HL-60 (cell line): ENCODE measurements around the gene SHC1.

ENCODE experiments used
- POLR2AphosphoS5 ChIP-seq: IDR thresholded peaks from 2 replicates; pipeline ENCODE4 v1.6.1; 2012; ENCODE audit warnings: low read depth
- SPI1 ChIP-seq: IDR thresholded peaks from 2 replicates; pipeline ENCODE4 v1.6.1; 2012; ENCODE audit warnings: low read depth, mild to moderate bottlenecking, borderline replicate concordance
- TF ChIP-seq, protein P1 (sequence below): IDR thresholded peaks from one replicate; pipeline ENCODE4 v1.5.1; 2011; ENCODE audit warnings: low read length, control low read depth, inconsistent platforms; ENCODE audit not compliant: insufficient read depth

DNA sequence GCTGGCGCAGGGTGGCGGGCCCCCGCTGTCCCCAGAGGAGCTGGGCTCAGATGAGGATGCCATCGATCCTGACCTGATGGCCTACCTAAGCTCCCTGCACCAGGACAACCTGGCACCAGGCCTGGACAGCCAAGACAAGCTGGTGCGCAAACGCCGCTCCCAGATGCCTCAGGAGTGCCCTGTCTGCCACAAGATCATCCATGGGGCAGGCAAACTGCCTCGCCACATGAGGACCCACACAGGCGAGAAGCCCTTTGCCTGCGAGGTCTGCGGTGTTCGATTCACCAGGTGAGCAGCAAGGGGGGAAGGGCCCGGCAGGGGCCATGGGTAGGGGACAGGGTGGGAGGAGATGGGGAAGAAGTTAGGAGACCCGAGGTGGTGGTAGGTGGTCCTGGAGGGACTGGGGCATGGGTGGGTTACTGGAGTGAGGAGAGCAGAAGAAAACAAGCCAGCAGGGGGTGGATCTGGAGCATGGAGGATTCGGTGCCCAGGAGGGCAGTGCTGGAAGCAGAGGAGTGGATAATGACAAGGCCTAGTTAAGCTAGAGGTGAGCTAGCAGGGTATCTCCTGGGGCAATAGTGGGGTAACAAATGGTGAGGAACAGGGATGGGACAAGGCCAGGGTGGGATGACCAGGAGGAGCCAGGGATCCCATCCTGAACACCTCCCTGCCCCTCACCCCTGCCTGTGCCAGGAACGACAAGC lies 45.1 kb upstream of the SHC1 start:
- TF ChIP-seq, protein P1, sequence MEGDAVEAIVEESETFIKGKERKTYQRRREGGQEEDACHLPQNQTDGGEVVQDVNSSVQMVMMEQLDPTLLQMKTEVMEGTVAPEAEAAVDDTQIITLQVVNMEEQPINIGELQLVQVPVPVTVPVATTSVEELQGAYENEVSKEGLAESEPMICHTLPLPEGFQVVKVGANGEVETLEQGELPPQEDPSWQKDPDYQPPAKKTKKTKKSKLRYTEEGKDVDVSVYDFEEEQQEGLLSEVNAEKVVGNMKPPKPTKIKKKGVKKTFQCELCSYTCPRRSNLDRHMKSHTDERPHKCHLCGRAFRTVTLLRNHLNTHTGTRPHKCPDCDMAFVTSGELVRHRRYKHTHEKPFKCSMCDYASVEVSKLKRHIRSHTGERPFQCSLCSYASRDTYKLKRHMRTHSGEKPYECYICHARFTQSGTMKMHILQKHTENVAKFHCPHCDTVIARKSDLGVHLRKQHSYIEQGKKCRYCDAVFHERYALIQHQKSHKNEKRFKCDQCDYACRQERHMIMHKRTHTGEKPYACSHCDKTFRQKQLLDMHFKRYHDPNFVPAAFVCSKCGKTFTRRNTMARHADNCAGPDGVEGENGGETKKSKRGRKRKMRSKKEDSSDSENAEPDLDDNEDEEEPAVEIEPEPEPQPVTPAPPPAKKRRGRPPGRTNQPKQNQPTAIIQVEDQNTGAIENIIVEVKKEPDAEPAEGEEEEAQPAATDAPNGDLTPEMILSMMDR: no peak
- TF ChIP-seq POLR2AphosphoS5 (no peak; the same call in 1 of the 2 replicates), SPI1 (no peak)
